KG1 (cell line): ENCODE results near the gene AJM1.

ENCODE experiments used
- DNase-seq: peaks from one replicate; lab custom pipeline; 2025; lab: John Stamatoyannopoulos, UW

AJM1 gene

GRCh38 chr9:136808075-136808805, 34.0 kb upstream of the AJM1 start:
- DNase-seq, result no peak

- no peak for DNase-seq
Observed at GRCh38 chr9:136808806-136809158, 33.5 kb upstream of the AJM1 start.

GRCh38 chr9:136814725-136815421, 27.4 kb upstream of the AJM1 start:
- DNase-seq, result no peak

- no peak for DNase-seq
Observed at GRCh38 chr9:136815422-136815782, 26.9 kb upstream of the AJM1 start.

GRCh38 chr9:136820971-136821825, 21.1 kb upstream of the AJM1 start:
- DNase-seq, result no peak

- no peak for DNase-seq
Observed at GRCh38 chr9:136821826-136822544, 20.3 kb upstream of the AJM1 start.

GRCh38 chr9:136823136-136824046, 18.9 kb upstream of the AJM1 start:
- no peak for DNase-seq

- DNase-seq, result no peak
Observed at GRCh38 chr9:136824496-136825225, 17.6 kb upstream of the AJM1 start.

GRCh38 chr9:136825295-136826187, 16.7 kb upstream of the AJM1 start:
- no peak for DNase-seq

GRCh38 chr9:136826188-136826541, 16.1 kb upstream of the AJM1 start:
- no peak for DNase-seq

- DNase-seq, result no peak
Observed at GRCh38 chr9:136826703-136827582, 15.3 kb upstream of the AJM1 start.

- no peak for DNase-seq
Observed at GRCh38 chr9:136827794-136828473, 14.3 kb upstream of the AJM1 start.

GRCh38 chr9:136828474-136829140, 13.7 kb upstream of the AJM1 start:
- no peak for DNase-seq

GRCh38 chr9:136829412-136829811, 12.9 kb upstream of the AJM1 start:
- DNase-seq, result no peak

GRCh38 chr9:136829981-136830885, 12.0 kb upstream of the AJM1 start:
- DNase-seq, result no peak

GRCh38 chr9:136831002-136831719, 11.1 kb upstream of the AJM1 start:
- no peak for DNase-seq
